Large intestine (tissue), 3 donors: Measurements from ENCODE around the gene IRF4. TPM values are rescaled to one million over a fixed set of nuclear protein-coding genes. Genes with fewer than 3 reads are reported as not detected.

Source experiments
- DNase-seq, 2 donors: peaks; one replicate each; pipeline versions ENCODE4 v3.0.0 to v3.0.0-alpha.2; 2013
- H3K27ac ChIP-seq: one replicate; pipeline ENCODE4 v1.5.1; 2013; ENCODE audit warnings: low read length
- H3K27me3 ChIP-seq: 2 replicates; pipeline ENCODE4 v1.6.1; 2013; ENCODE audit warnings: low read length; ENCODE audit not compliant: control insufficient read depth, insufficient read depth
- H3K36me3 ChIP-seq: 2 replicates; pipeline ENCODE4 v1.6.1; 2013; ENCODE audit warnings: low read length; ENCODE audit not compliant: control insufficient read depth, insufficient read depth
- H3K4me1 ChIP-seq: one replicate; pipeline ENCODE4 v1.6.1; 2013; ENCODE audit warnings: low read length; ENCODE audit not compliant: control insufficient read depth, insufficient read depth
- H3K4me3 ChIP-seq: one replicate; pipeline ENCODE4 v1.5.1; 2013; ENCODE audit warnings: low read length
- H3K9me3 ChIP-seq: one replicate; pipeline ENCODE4 v1.6.1; 2013; ENCODE audit warnings: mild to moderate bottlenecking, low read depth, low read length, moderate library complexity; ENCODE audit not compliant: control insufficient read depth
- WGBS: methylation state at CpG from one replicate; pipeline ENCODE4 v1.1.5; 2013; ENCODE audit warnings: low lambda C conversion rate; ENCODE audit not compliant: insufficient coverage; 5-methylcytosine and 5-hydroxymethylcytosine counted together
- polyA plus RNA-seq: library from polyadenylated mRNA; unstranded; fragments of 120-200 nt; gene quantifications from one replicate; pipeline ENCODE4 v1.2.1, GENCODE V29; 2013

The IRF4 gene
- polyA plus RNA-seq, 1 donor: 0.21 TPM

DNA sequence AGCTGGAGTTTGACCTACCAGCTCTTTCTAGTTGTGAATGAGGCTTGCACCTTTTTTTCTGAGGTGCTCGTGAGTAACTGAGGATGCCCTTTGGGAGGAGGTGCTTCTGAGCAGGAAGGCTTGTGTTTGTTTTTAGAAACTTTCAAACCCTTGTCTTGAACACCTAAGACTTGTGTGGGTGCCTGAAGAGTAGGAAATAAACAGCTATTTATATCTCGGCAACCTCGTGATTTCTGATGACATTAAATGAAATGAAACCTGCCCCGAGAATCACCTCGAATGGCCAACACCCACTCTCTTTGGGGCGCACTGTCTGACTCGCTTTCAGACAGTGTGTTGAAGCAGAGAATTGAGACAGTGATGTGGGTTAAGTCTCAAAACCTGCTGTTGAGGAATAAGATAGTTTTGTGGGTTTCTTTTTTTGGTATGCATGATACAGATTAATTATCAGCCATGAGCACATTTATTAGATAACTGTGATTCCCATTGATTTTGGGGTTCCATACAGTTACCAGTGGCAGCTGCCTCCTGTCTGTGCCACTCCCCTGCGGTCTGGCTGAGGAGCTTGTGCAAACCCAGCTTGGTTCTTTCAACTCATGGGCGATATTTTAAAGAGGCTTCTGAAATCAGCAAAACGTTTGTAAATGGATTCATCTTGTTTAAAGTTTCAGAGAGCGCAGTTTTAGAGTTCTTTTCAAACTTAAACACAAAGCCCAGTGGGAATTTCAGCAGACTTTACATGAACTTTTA is 8.4 kb downstream of the IRF4 start:
- Histone ChIP-seq H3K27me3 (peaks cover 69% of the 10 kb centered on the region), H3K9me3 (no peaks in the 10 kb centered on the region), H3K27ac (no peak overlapping the region), H3K4me1 (no peaks in the 10 kb centered on the region), H3K36me3 (no peaks in the 10 kb centered on the region), H3K4me3 (no peak overlapping the region)
- WGBS: 50% methylated on average over 1 of the region's 11 CpGs
- DNase-seq: no peak

DNA sequence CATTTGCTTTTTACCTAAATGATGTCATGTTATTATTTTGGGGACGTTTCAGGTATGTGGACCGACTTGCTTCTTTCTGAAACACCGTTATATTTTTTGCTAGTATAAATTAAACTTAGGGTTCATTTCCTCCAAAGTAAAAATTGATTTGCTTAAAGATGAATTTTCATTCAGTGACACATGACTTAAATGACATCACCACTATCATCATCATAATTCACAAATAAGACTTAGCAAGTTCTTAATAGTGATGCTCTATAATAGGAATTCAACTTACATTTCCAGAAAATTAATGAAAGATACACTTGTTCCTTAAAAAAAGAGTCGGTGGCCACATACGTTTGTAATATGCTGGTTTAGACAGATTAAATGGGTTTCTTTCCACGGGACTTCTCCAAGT is 9.3 kb downstream of the IRF4 start:
- peaks cover 64% of the 10 kb centered on the region for H3K27me3 ChIP-seq
- no peak for DNase-seq
- no peaks in the 10 kb centered on the region for H3K9me3 ChIP-seq
- no peaks in the 10 kb centered on the region for H3K4me1 ChIP-seq
- no peak overlapping the region for H3K27ac ChIP-seq
- 96% methylated on average over 3 of the region's 6 CpGs for WGBS
- H3K36me3 ChIP-seq: no peaks in the 10 kb centered on the region
- no peak overlapping the region for H3K4me3 ChIP-seq

DNA sequence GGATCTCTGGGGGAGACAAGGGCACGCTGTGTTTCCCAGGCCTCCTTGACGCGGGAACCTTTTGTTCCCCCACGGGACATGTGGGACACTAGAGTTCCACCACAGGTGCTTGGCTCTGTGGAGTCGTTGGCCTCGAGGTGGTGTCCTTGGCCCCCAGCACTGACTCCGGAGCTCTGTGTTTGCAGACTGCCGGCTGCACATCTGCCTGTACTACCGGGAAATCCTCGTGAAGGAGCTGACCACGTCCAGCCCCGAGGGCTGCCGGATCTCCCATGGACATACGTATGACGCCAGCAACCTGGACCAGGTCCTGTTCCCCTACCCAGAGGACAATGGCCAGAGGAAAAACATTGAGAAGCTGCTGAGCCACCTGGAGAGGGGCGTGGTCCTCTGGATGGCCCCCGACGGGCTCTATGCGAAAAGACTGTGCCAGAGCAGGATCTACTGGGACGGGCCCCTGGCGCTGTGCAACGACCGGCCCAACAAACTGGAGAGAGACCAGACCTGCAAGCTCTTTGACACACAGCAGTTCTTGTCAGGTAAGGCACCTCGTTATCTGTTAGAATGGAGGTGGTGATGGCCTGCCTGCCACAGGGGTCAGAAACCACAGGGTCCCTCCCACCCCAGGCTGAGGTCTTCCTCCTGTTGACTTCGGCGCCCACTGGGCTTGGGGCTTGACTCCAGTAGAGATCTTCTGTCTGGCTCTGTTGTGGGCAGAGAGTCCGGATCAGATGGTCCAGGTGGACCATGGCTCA is 9.9 kb downstream of the IRF4 start:
- 100% methylated on average over 1 of the region's 27 CpGs for WGBS

DNA sequence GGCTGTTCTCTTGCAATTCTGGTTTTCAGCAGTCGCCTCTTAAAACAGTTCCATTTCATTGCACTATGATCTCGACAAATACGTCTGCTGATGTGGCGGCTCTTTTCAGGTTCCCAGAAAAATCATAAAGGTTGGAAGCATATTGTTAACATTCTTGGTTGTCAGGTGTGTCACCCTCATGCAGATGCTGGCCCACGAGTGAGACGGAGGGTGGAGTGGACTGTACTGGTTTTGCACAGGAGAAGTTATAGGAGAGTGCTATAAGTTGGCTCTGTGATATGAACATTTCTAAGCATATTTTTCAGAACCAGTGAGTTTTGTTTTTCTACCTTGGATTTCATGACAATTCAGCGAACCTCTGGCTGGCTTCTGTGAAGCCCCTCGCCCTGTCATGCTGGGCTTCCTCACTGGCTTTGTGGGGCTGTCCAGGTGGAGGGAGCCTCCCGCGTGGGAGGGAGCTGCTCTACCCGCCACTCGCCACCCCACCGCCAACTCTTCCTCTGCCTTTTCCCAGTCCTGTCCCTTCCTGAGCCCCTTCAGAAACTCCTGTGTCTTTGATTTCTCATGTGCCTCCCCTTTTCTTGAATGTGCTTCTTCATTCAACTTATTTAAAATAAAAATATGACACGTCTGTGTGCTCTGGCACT is 10.6 kb downstream of the IRF4 start:
- Histone ChIP-seq H3K27ac (no peak overlapping the region), H3K27me3 (peaks cover 56% of the 10 kb centered on the region), H3K4me1 (no peaks in the 10 kb centered on the region), H3K9me3 (no peaks in the 10 kb centered on the region), H3K4me3 (no peak overlapping the region), H3K36me3 (no peaks in the 10 kb centered on the region)
- no peak for DNase-seq
- WGBS: 93% methylated on average over 5 of the region's 14 CpGs

More for the DNA sequence above, 9.9 kb downstream of the IRF4 start:
- H3K27ac ChIP-seq: no peak overlapping the region
- DNase-seq: no peak
- H3K4me1 ChIP-seq: no peaks in the 10 kb centered on the region
- no peaks in the 10 kb centered on the region for H3K9me3 ChIP-seq
- H3K4me3 ChIP-seq: no peak overlapping the region
- no peaks in the 10 kb centered on the region for H3K36me3 ChIP-seq
- H3K27me3 ChIP-seq: peaks cover 58% of the 10 kb centered on the region

DNA sequence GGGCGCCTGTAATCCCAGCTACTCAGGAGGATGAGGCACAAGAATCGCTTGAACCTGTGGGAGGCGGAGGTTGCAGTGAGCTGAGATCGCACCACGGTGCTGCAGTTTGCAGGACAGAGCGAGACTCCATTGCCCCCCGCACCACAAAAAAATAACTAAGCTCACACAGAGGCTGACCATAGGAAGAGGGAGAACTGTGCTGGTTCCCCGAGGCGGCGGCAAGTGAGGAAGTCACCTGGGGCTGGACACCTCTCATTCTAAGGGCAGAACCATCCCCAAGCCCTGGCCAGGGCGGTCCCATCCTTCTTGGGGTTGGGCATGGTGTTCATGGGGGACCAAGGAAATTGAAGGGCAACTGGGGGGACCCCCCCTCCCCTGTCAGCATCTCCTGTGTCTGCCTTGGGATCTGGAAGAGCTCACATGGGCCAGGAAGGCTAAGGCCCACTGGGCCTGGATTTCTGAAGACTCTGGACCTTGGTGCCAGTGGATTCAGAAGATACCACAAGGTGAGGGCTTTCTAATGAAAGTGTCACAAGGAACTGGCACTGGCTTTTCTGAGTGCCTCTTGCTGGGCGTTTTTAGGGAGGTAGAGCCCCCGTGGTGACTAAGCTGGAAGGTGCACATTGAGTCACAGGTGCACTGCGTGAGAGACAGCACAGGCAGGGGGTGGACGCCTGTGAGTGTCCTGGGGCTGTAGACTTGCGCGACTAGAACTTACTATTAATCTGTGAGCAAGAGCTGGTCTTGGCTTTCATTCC is 11.5 kb downstream of the IRF4 start:
- no peak overlapping the region for H3K27ac ChIP-seq
- no peak overlapping the region for H3K4me3 ChIP-seq
- H3K4me1 ChIP-seq: no peaks in the 10 kb centered on the region
- WGBS: no CpG with 5 or more reads among the region's 17 CpGs
- H3K9me3 ChIP-seq: no peaks in the 10 kb centered on the region
- H3K27me3 ChIP-seq: peaks cover 51% of the 10 kb centered on the region
- no peak for DNase-seq
- H3K36me3 ChIP-seq: no peaks in the 10 kb centered on the region

DNA sequence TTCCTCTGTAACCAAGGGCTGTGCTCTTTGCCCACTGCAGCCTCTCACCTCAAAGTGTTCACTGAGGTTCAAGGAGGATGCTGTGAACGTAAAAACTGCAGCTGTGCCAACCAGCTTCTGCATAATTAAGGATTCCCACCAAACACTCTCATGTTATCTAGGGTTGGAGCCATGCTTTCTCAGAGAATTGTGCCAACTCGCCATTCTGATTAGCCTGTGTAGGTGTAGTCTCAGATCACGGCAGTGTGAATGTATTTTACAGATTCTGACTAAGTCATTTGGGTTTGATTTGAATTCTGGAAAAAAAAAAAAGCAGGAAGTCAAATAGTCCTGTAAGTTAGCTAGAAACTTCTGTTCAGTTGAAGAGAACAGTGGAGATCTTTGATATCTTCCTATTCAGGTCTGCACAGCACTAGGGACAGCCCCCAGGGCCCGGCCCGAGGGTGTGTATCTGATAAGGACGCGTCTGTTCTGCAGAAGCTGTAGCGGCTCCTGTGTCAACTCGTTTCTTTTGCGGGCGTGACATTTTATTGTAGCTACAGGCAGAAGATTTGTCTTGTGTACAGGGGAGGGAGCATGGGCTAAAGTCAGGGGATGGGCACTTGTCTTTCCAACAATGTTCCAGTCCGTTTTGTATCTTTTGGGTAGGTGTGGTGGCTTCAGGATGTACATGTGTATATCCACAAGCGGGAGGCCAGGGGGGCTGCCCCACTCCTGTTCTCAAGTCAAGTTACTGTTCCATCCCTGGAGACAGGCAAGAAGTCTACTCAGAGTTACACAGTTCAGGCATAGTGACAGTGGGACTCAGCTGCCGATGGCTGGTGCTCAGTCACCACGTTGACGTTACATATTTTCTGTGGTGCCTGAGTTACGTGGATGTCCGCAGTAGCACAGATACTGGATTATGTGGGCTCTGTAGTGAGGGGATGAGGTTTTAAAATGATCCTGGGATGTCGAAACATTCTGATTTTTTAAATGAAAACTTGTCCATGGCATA is 12.4 kb downstream of the IRF4 start:
- WGBS: no CpG with 5 or more reads among the region's 19 CpGs
- no peak overlapping the region for H3K4me3 ChIP-seq
- peaks cover 44% of the 10 kb centered on the region for H3K27me3 ChIP-seq
- H3K9me3 ChIP-seq: no peaks in the 10 kb centered on the region
- H3K27ac ChIP-seq: no peak overlapping the region
- DNase-seq: no peak
- no peaks in the 10 kb centered on the region for H3K4me1 ChIP-seq
- no peaks in the 10 kb centered on the region for H3K36me3 ChIP-seq

DNA sequence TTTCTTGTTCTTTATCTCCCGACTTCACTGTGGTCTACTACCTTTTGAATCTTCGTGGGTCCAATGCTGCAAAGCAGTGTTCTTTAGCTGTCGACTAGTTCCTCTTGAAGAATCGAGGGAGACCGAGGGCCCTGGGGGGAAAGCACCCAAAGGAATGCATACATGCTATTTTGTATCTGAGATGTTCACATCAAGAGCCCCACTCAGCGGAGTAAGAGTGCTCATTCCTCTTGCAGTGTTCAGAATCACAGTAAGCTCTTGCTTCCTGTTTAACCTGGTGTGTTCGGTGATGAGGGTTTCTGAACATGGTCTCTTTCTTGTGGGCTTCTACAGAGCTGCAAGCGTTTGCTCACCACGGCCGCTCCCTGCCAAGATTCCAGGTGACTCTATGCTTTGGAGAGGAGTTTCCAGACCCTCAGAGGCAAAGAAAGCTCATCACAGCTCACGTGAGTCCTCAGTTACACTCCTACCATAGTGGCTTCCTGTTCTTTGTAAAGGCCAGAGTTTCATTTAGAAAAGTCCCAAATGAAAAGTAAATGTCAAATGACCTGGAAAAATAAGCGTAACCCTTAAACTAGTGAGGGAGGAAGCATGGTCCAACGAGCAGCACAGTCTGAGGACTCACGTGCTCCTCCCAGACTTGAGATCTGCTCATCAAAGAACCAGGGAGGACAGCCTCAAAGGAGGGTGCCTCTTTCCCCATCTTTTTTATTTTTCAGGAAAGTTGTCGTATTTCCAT is 13.3 kb downstream of the IRF4 start:
- no peak overlapping the region for H3K27ac ChIP-seq
- no peak for DNase-seq
- H3K4me3 ChIP-seq: no peak overlapping the region
- no peaks in the 10 kb centered on the region for H3K4me1 ChIP-seq
- WGBS: 97% methylated on average over 5 of the region's 15 CpGs
- H3K9me3 ChIP-seq: no peaks in the 10 kb centered on the region
- peaks cover 40% of the 10 kb centered on the region for H3K27me3 ChIP-seq
- no peaks in the 10 kb centered on the region for H3K36me3 ChIP-seq

DNA sequence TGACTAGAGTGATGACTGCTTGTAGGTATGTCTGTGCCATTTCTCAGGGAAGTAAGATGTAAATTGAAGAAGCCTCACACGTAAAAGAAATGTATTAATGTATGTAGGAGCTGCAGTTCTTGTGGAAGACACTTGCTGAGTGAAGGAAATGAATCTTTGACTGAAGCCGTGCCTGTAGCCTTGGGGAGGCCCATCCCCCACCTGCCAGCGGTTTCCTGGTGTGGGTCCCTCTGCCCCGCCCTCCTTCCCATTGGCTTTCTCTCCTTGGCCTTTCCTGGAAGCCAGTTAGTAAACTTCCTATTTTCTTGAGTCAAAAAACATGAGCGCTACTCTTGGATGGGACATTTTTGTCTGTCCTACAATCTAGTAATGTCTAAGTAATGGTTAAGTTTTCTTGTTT is 16.6 kb downstream of the IRF4 start:
- H3K9me3 ChIP-seq: no peaks in the 10 kb centered on the region
- no peaks in the 10 kb centered on the region for H3K36me3 ChIP-seq
- DNase-seq: no peak
- H3K4me3 ChIP-seq: no peak overlapping the region
- H3K4me1 ChIP-seq: no peaks in the 10 kb centered on the region
- 100% methylated on average over 1 of the region's 5 CpGs for WGBS
- H3K27me3 ChIP-seq: peaks cover 45% of the 10 kb centered on the region
- H3K27ac ChIP-seq: no peak overlapping the region

DNA sequence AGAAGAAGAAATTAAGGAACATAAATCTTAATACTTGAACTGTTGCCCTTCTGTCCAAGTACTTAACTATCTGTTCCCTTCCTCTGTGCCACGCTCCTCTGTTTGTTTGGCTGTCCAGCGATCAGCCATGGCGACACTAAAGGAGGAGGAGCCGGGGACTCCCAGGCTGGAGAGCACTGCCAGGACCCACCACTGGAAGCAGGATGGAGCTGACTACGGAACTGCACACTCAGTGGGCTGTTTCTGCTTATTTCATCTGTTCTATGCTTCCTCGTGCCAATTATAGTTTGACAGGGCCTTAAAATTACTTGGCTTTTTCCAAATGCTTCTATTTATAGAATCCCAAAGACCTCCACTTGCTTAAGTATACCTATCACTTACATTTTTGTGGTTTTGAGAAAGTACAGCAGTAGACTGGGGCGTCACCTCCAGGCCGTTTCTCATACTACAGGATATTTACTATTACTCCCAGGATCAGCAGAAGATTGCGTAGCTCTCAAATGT is 17.1 kb downstream of the IRF4 start:
- H3K4me3 ChIP-seq: no peak overlapping the region
- whole genome bisulfite sequencing: no CpG with 5 or more reads among the region's 9 CpGs
- peak in 1 of 2 donors; percentile 8 for DNase-seq
- no peak overlapping the region for H3K27ac ChIP-seq
- peaks cover 40% of the 10 kb centered on the region for H3K27me3 ChIP-seq
- H3K9me3 ChIP-seq: no peaks in the 10 kb centered on the region
- H3K4me1 ChIP-seq: no peaks in the 10 kb centered on the region
- H3K36me3 ChIP-seq: no peaks in the 10 kb centered on the region
